ENCODE results near the gene F13A1.

Gene F13A1

GRCh38 chr6:6219716-6220115 is 100.7 kb downstream of the F13A1 start:
- DNase-seq (ENCODE audit: low spot score): no peak
- ChIA-PET CTCF (interaction anchor here (0.6 to 1.0 kb wide), 2 partner anchors 11 to 19 kb away, joined by 3 to 4 read pairs; no protein-coding TSS in a partner anchor), POLR2A (ENCODE audit: low non-redundant PET) (no interaction called here)
- H3K27ac ChIP-seq: no peak overlapping the region
- no peak for TF ChIP-seq CTCF (conservative IDR thresholded peaks at IDR 0.05; ENCODE audit: low read depth)

GRCh38 chr6:6218759-6219085 is 101.7 kb downstream of the F13A1 start:
- CTCF ChIA-PET: interaction anchor here (1.0 to 1.3 kb wide), 2 partner anchors 12 to 329 kb away, joined by 3 to 4 read pairs; no protein-coding TSS in a partner anchor
- DNase-seq (ENCODE audit: low spot score): peak; percentile 7
- POLR2A ChIA-PET (ENCODE audit: low non-redundant PET): no interaction called here
- TF ChIP-seq CTCF (conservative IDR thresholded peaks at IDR 0.05; ENCODE audit: low read depth): no peak
- H3K27ac ChIP-seq: no peak overlapping the region

- TF ChIP-seq CTCF (conservative IDR thresholded peaks at IDR 0.05; ENCODE audit: low read depth): no peak
- ChIA-PET POLR2A (ENCODE audit: low non-redundant PET) (no interaction called here), CTCF (interaction anchor here (0.5 to 1.3 kb wide), 3 partner anchors 12 to 747 kb away, joined by 3 to 4 read pairs (median 3); no protein-coding TSS in a partner anchor)
- H3K27ac ChIP-seq: no peak overlapping the region
- DNase-seq (ENCODE audit: low spot score): no peak
Observed at GRCh38 chr6:6217855-6218758, 102.4 kb downstream of the F13A1 start.

- DNase-seq (ENCODE audit: low spot score): no peak
- TF ChIP-seq CTCF (conservative IDR thresholded peaks at IDR 0.05; ENCODE audit: low read depth): no peak
- CTCF ChIA-PET: no interaction called here
- H3K27ac ChIP-seq: no peak overlapping the region
- POLR2A ChIA-PET (ENCODE audit: low non-redundant PET): no interaction called here
Observed at GRCh38 chr6:6210994-6211393, 109.5 kb downstream of the F13A1 start.

- H3K27ac ChIP-seq: no peak overlapping the region
- POLR2A ChIA-PET (ENCODE audit: low non-redundant PET): no interaction called here
- no peak for TF ChIP-seq CTCF (conservative IDR thresholded peaks at IDR 0.05; ENCODE audit: low read depth)
- CTCF ChIA-PET: no interaction called here
- DNase-seq (ENCODE audit: low spot score): no peak
Observed at GRCh38 chr6:6202886-6203285, 117.6 kb downstream of the F13A1 start.

GRCh38 chr6:6201200-6201599 is 119.3 kb downstream of the F13A1 start:
- DNase-seq (ENCODE audit: low spot score): no peak
- no peak overlapping the region for H3K27ac ChIP-seq
- ChIA-PET POLR2A (ENCODE audit: low non-redundant PET) (no interaction called here), CTCF (no interaction called here)
- TF ChIP-seq CTCF (conservative IDR thresholded peaks at IDR 0.05; ENCODE audit: low read depth): no peak
